ENCODE data around the gene FCRL6. TPM values are rescaled to one million over a fixed set of nuclear protein-coding genes. Genes with fewer than 3 reads are reported as not detected.

Gene FCRL6
- total RNA-seq, 3 donors from 2014 or later (not counting 1 experiment from before 2014, with no cell fraction given), result 138 to 309 (median 298) TPM

DNA sequence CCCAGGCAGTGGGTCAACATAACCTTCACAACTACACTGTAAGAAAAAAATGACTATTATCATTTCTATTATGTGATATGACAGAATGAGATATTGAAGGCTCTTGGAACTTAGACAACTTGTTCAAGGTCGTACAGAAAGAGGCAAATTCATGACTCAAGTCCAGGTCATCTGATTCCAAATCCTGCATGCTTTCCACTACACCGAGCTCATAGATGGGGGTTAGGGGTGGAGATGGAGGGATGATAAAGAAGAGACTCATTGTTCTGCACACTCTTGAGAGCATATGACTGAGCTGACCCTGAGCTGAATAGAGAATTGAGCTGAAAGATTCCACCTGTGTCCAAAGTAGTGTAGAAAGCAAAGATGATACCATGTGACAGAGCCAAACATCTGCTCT is 2.8 kb downstream of the FCRL6 start:
- Mint-ChIP-seq H3K27me3 (ENCODE audit: low read depth in 2 of 2) (peaks cover 0 to 11% of the 10 kb centered on the region in 2 donors), H3K27ac (peak overlapping the region; percentile 87 to 90)

DNA sequence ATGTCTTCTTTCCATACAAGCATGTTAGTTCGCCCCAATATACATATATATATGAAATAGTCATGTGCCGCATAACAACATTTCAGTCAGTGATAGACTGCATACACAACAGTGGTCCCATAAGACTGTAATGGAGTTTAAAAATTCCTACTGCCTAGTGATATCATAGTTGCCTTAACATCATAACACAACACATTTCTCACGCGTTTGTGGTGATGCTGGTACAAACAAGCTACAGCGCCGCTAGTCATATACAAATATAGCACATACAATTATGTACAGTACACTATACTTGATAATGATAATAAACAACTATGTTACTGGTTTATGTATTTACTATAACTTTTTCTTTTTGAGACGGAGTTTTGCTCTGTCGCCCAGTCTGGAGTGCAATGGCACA is 13.8 kb downstream of the FCRL6 start:
- Histone ChIP-seq H3K4me3 (ENCODE audit: low read length) (no peak overlapping the region), H3K27me3 (ENCODE audit: control insufficient read depth, insufficient read depth, low read length) (no peaks in the 10 kb centered on the region), H3K27ac (ENCODE audit: low read length) (no peak overlapping the region), H3K4me1 (ENCODE audit: control insufficient read depth, insufficient read depth, low read length) (peaks cover 12% of the 10 kb centered on the region), H3K36me3 (ENCODE audit: control insufficient read depth, insufficient read depth, low read length) (peaks cover 12% of the 10 kb centered on the region), H3K9me3 (ENCODE audit: control insufficient read depth, insufficient read depth, low read length) (no peaks in the 10 kb centered on the region)
- Mint-ChIP-seq H3K9me3 (no peaks in the 10 kb centered on the region), H3K27me3 (ENCODE audit: low read depth in 2 of 2) (peaks cover 0 to 5% of the 10 kb centered on the region in 2 donors), H3K4me1 (peaks cover 51 to 53% of the 10 kb centered on the region in 2 donors), H3K36me3 (peaks cover 23% of the 10 kb centered on the region), H3K4me3 (no peak overlapping the region), H3K27ac (peak overlapping the region in 1 of 2 donors; percentile 71)
- ATAC-seq (no peak), DNase-seq (no peak)
- intact Hi-C loops (cut with micrococcal nuclease), result no loop called here
- TF ChIP-seq, protein P1, sequence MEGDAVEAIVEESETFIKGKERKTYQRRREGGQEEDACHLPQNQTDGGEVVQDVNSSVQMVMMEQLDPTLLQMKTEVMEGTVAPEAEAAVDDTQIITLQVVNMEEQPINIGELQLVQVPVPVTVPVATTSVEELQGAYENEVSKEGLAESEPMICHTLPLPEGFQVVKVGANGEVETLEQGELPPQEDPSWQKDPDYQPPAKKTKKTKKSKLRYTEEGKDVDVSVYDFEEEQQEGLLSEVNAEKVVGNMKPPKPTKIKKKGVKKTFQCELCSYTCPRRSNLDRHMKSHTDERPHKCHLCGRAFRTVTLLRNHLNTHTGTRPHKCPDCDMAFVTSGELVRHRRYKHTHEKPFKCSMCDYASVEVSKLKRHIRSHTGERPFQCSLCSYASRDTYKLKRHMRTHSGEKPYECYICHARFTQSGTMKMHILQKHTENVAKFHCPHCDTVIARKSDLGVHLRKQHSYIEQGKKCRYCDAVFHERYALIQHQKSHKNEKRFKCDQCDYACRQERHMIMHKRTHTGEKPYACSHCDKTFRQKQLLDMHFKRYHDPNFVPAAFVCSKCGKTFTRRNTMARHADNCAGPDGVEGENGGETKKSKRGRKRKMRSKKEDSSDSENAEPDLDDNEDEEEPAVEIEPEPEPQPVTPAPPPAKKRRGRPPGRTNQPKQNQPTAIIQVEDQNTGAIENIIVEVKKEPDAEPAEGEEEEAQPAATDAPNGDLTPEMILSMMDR (IDR thresholded peaks at IDR 0.05), result no peak
- 100% methylated on average over 3 of the region's 8 CpGs for WGBS (ENCODE audit: insufficient coverage)

More for the DNA sequence above, 2.8 kb downstream of the FCRL6 start:
- no peak overlapping the region for H3K27ac ChIP-seq (ENCODE audit: low read length)
- Mint-ChIP-seq H3K9me3 (peaks cover 0 to 4% of the 10 kb centered on the region in 2 donors), H3K4me3 (peak overlapping the region; percentile 96), H3K4me1 (peaks cover 82 to 83% of the 10 kb centered on the region in 2 donors), H3K36me3 (peaks cover 30% of the 10 kb centered on the region)
- intact Hi-C loops (cut with micrococcal nuclease), result loop anchor here (5.0 to 10.0 kb wide), 2 partner anchors 47 to 200 kb away; no protein-coding TSS in a partner anchor
- TF ChIP-seq, protein P1 (IDR thresholded peaks at IDR 0.05), result no peak
- H3K27me3 ChIP-seq (ENCODE audit: control insufficient read depth, insufficient read depth, low read length), result no peaks in the 10 kb centered on the region
- H3K9me3 ChIP-seq (ENCODE audit: control insufficient read depth, insufficient read depth, low read length), result no peaks in the 10 kb centered on the region
- peaks cover 60% of the 10 kb centered on the region for H3K4me1 ChIP-seq (ENCODE audit: control insufficient read depth, insufficient read depth, low read length)
- H3K36me3 ChIP-seq (ENCODE audit: control insufficient read depth, insufficient read depth, low read length), result peaks cover 32% of the 10 kb centered on the region
- WGBS (ENCODE audit: insufficient coverage), result 79% methylated on average over 2 of the region's 2 CpGs
- DNase-seq (no peak), ATAC-seq (no peak)
- no peak overlapping the region for H3K4me3 ChIP-seq (ENCODE audit: low read length)

DNA sequence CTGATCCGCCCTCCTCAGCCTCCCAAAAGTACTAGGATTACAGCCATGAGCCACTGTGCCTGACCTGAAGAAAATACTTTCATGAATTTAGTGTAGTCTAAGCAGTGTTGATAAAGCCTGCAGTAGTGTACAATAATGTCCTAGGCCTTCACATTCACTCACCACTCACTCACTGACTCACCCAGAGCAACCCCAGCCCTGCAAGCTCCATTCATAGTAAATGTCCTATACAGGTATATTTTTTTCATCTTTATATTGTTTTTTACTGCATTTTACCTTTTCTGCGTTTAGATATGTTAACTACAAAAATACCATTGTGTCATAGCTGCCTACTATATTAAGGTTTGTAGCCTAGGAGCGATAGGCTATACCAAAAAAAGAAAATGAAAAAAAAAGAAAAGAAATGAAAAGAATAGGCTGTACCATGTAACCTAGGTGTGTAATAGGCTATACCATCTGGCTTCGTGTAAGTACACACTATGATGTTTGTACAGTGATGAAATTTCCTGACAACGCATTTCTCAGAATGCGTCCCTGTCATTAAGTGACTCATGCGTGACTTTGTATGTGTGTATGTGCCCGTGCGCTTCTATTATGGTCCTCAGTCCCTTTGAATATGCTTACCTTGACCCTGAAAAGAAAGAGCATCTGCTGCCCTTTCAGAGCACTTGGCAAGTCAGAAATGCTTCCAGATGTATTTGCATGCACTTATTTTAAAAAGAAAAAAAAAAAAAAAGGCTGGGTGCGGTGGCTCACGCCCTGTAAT is 15.3 kb downstream of the FCRL6 start:
- intact Hi-C loops (cut with micrococcal nuclease), result no loop called here
- TF ChIP-seq, protein P1 (IDR thresholded peaks at IDR 0.05), result no peak
- no peaks in the 10 kb centered on the region for H3K36me3 ChIP-seq (ENCODE audit: control insufficient read depth, insufficient read depth, low read length)
- 91% methylated on average over 10 of the region's 11 CpGs for WGBS (ENCODE audit: insufficient coverage)
- H3K4me1 ChIP-seq (ENCODE audit: control insufficient read depth, insufficient read depth, low read length), result peaks cover 25% of the 10 kb centered on the region
- peak overlapping the region in 1 of 2 donors; percentile 72 for H3K27ac Mint-ChIP-seq
- H3K36me3 Mint-ChIP-seq, result peaks cover 12% of the 10 kb centered on the region
- ATAC-seq, result no peak
- peaks cover 57% of the 10 kb centered on the region in 2 donors for H3K4me1 Mint-ChIP-seq
- no peak overlapping the region for H3K4me3 ChIP-seq (ENCODE audit: low read length)
- H3K9me3 Mint-ChIP-seq, result no peaks in the 10 kb centered on the region
- peaks cover 0 to 8% of the 10 kb centered on the region in 2 donors for H3K27me3 Mint-ChIP-seq (ENCODE audit: low read depth in 2 of 2)
- H3K4me3 Mint-ChIP-seq, result no peak overlapping the region
- no peaks in the 10 kb centered on the region for H3K27me3 ChIP-seq (ENCODE audit: control insufficient read depth, insufficient read depth, low read length)
- no peak for DNase-seq
- H3K9me3 ChIP-seq (ENCODE audit: control insufficient read depth, insufficient read depth, low read length), result no peaks in the 10 kb centered on the region
- no peak overlapping the region for H3K27ac ChIP-seq (ENCODE audit: low read length)

Data from natural killer cell (primary cell).